H1 (cell line): ENCODE measurements around the gene TXNRD2. TPM values are rescaled to one million over a fixed set of nuclear protein-coding genes. Genes with fewer than 3 reads are reported as not detected.

Experiments
- CTCF ChIA-PET: fragments of 300-600 bp; sonication (Branson Sonifier 250); formaldehyde crosslinking; loops from one replicate; lab custom pipeline; 2021; ENCODE audit not compliant: partially characterized antibody; lab: Charles Lee
- POLR2A ChIA-PET: fragments of 300-600 bp; sonication (Branson Sonifier 250); formaldehyde crosslinking; loops from one replicate; lab custom pipeline; 2021; ENCODE audit warnings: inconsistent platforms; ENCODE audit not compliant: partially characterized antibody; lab: Charles Lee
- DNase-seq, 2 experiments: peaks; one replicate each; pipeline versions ENCODE4 v3.0.0 to v3.0.0-alpha.2; 2010 to 2022; ENCODE audit warnings: low spot score in 2 of 2, low read depth in 1 of 2, mixed read lengths in 1 of 2
- FAIRE-seq: peaks from 2 replicates; lab custom pipeline; 2011; peaks lifted over from hg19 to GRCh38; lab: Jason Lieb, UNC
- H2AFZ ChIP-seq: 2 replicates; pipeline ENCODE4 v1.8.1; 2012; ENCODE audit warnings: low read length, inconsistent platforms
- H2AK5ac ChIP-seq: 2 replicates; pipeline ENCODE4 v1.6.1; 2013; ENCODE audit warnings: low read depth, low read length
- H2BK120ac ChIP-seq: replicated peaks from 2 replicates; pipeline ENCODE3; 2013; ENCODE audit warnings: low read depth, low read length, inconsistent platforms
- H2BK12ac ChIP-seq: 2 replicates; pipeline ENCODE4 v1.6.1; 2013; ENCODE audit warnings: low read depth, low read length
- H2BK15ac ChIP-seq: 2 replicates; pipeline ENCODE4 v1.6.1; 2013; ENCODE audit warnings: low read length
- H2BK20ac ChIP-seq: 2 replicates; pipeline ENCODE4 v1.6.1; 2013; ENCODE audit warnings: low read length
- H2BK5ac ChIP-seq: 2 replicates; pipeline ENCODE4 v1.6.1; 2013; ENCODE audit warnings: low read depth, low read length
- H3K14ac ChIP-seq: 2 replicates; pipeline ENCODE4 v1.6.1; 2013; ENCODE audit warnings: inconsistent platforms; ENCODE audit not compliant: insufficient read length
- H3K18ac ChIP-seq: 2 replicates; pipeline ENCODE4 v1.6.1; 2013; ENCODE audit warnings: low read length; ENCODE audit errors: extremely low read depth
- H3K23ac ChIP-seq: 2 replicates; pipeline ENCODE4 v1.6.1; 2013; ENCODE audit warnings: inconsistent platforms; ENCODE audit not compliant: insufficient read length
- H3K23me2 ChIP-seq: 2 replicates; pipeline ENCODE4 v1.6.1; 2013; ENCODE audit warnings: low read depth, low read length
- H3K27ac ChIP-seq: 2 replicates; pipeline ENCODE4 v1.6.1; 2011; ENCODE audit warnings: low read depth, low read length, inconsistent platforms
- H3K27me3 ChIP-seq, 4 experiments: replicated peaks in 1 of 4; 1 replicate in 1 of 4; 2 replicates in 3 of 4; pipeline versions ENCODE4 v1.6.1 to v1.8.1; 2011 to 2013; ENCODE audit warnings: low read length in 3 of 4, mild to moderate bottlenecking in 3 of 4, inconsistent platforms in 2 of 4, mixed read lengths in 2 of 4, moderate library complexity in 1 of 4; ENCODE audit not compliant: control insufficient read depth in 3 of 4, insufficient read depth in 3 of 4; ENCODE audit errors: extremely low read depth in 1 of 4
- H3K36me3 ChIP-seq, 4 experiments: 2 replicates each; pipeline versions ENCODE4 v1.6.1 to v1.8.1; 2011 to 2013; ENCODE audit warnings: mild to moderate bottlenecking in 4 of 4, low read length in 3 of 4, moderate library complexity in 2 of 4, control low read depth in 1 of 4, inconsistent platforms in 1 of 4; ENCODE audit not compliant: insufficient read depth in 4 of 4, control insufficient read depth in 2 of 4
- H3K4ac ChIP-seq: replicated peaks from 2 replicates; pipeline ENCODE3; 2013; ENCODE audit warnings: low read length, low read depth, mixed read lengths, inconsistent platforms; ENCODE audit not compliant: insufficient read length
- H3K4me1 ChIP-seq, 4 experiments: replicated peaks in 1 of 4; 1 replicate in 1 of 4; 2 replicates in 3 of 4; pipeline versions ENCODE4 v1.6.1 to v1.8.1; 2011 to 2013; ENCODE audit warnings: low read length in 3 of 4, inconsistent platforms in 2 of 4, mixed read lengths in 1 of 4; ENCODE audit not compliant: insufficient read depth in 4 of 4, control insufficient read depth in 3 of 4
- H3K4me2 ChIP-seq, 2 experiments: 2 replicates each; pipeline versions ENCODE4 v1.6.1 to v1.8.1; 2011 to 2013; ENCODE audit warnings: low read depth in 2 of 2, low read length in 2 of 2, control low read depth in 1 of 2, inconsistent platforms in 1 of 2, mild to moderate bottlenecking in 1 of 2; ENCODE audit not compliant: insufficient read depth in 1 of 2
- H3K4me3 ChIP-seq, 4 experiments: fragments of 200-600, 300-600 bp in 1 of 4; sonication (generic), shearing (Covaris generic), sonication (Bioruptor Twin) in 1 of 4; 2 replicates each; pipeline versions ENCODE4 v1.5.1 to v1.8.1; 2011 to 2016; ENCODE audit warnings: low read length in 4 of 4, low read depth in 3 of 4, control low read depth in 2 of 4, inconsistent platforms in 2 of 4, mild to moderate bottlenecking in 2 of 4, mixed read lengths in 1 of 4, moderate library complexity in 1 of 4; ENCODE audit not compliant: insufficient read depth in 2 of 4; ENCODE audit errors: extremely low read depth in 1 of 4
- H3K56ac ChIP-seq: replicated peaks from 2 replicates; pipeline ENCODE3; 2013; ENCODE audit warnings: low read depth, mild to moderate bottlenecking, mixed read lengths, low read length, inconsistent platforms; ENCODE audit not compliant: insufficient read length
- H3K79me1 ChIP-seq: 2 replicates; pipeline ENCODE4 v1.6.1; 2013; ENCODE audit warnings: low read depth, low read length, control low read depth
- H3K79me2 ChIP-seq, 2 experiments: 2 replicates each; pipeline versions ENCODE4 v1.6.1 to v1.8.1; 2012 to 2013; ENCODE audit warnings: low read length in 2 of 2, mild to moderate bottlenecking in 2 of 2, inconsistent platforms in 1 of 2; ENCODE audit not compliant: insufficient read depth in 2 of 2, control insufficient read depth in 1 of 2
- H3K9ac ChIP-seq, 4 experiments: replicated peaks in 1 of 4; 1 replicate in 1 of 4; 2 replicates in 3 of 4; pipeline versions ENCODE4 v1.6.1 to v1.8.1; 2011 to 2013; ENCODE audit warnings: low read depth in 3 of 4, low read length in 3 of 4, control low read depth in 2 of 4, mild to moderate bottlenecking in 2 of 4, moderate library complexity in 2 of 4, inconsistent platforms in 1 of 4; ENCODE audit errors: extremely low read depth in 1 of 4
- H3K9me3 ChIP-seq, 2 experiments: 2 replicates each; pipeline versions ENCODE4 v1.6.1 to v1.8.1; 2012 to 2013; ENCODE audit warnings: mild to moderate bottlenecking in 2 of 2, moderate library complexity in 2 of 2, control low read depth in 1 of 2, inconsistent platforms in 1 of 2, low read depth in 1 of 2, low read length in 1 of 2, mixed read lengths in 1 of 2; ENCODE audit not compliant: insufficient read depth in 2 of 2
- H4K20me1 ChIP-seq, 2 experiments: replicated peaks in 1 of 2; 2 replicates each; pipeline versions ENCODE3 to v1.8.1; 2011 to 2013; ENCODE audit warnings: inconsistent platforms in 2 of 2, low read length in 2 of 2, mild to moderate bottlenecking in 1 of 2; ENCODE audit not compliant: insufficient read depth in 2 of 2, control insufficient read depth in 1 of 2
- H4K5ac ChIP-seq: 2 replicates; pipeline ENCODE4 v1.6.1; 2013; ENCODE audit warnings: low read length, low read depth, mixed read lengths, inconsistent platforms; ENCODE audit not compliant: insufficient read length
- H4K8ac ChIP-seq: 2 replicates; pipeline ENCODE4 v1.8.0; 2013; ENCODE audit warnings: mild to moderate bottlenecking, moderate library complexity, low read length, inconsistent platforms; ENCODE audit not compliant: insufficient read depth; ENCODE audit errors: extremely low read depth
- H4K91ac ChIP-seq: replicated peaks from 2 replicates; pipeline ENCODE3; 2013; ENCODE audit warnings: low read length, mixed read lengths, inconsistent platforms; ENCODE audit not compliant: insufficient read length
- BRCA1 ChIP-seq: IDR thresholded peaks from 2 replicates; pipeline ENCODE4 v1.6.1; 2012; ENCODE audit warnings: low read depth, low read length, improper control_type of control experiment
- EP300 ChIP-seq, 2 experiments: IDR thresholded peaks; 1 replicate in 1 of 2; 2 replicates in 1 of 2; pipeline ENCODE4 v1.6.1; 2011 to 2012; ENCODE audit warnings: low read depth in 2 of 2, low read length in 2 of 2, mild to moderate bottlenecking in 2 of 2, borderline replicate concordance in 1 of 2, inconsistent platforms in 1 of 2, moderate library complexity in 1 of 2
- GTF2F1 ChIP-seq: IDR thresholded peaks from 2 replicates; pipeline ENCODE4 v1.6.1; 2012; ENCODE audit warnings: low read depth, low read length, improper control_type of control experiment, borderline replicate concordance
- POU5F1 ChIP-seq: IDR thresholded peaks from 2 replicates; pipeline ENCODE4 v1.6.1; 2011; ENCODE audit warnings: low read depth, mild to moderate bottlenecking, low read length, moderate library complexity
- SAP30 ChIP-seq: fragments of 300-600 bp; sonication (generic); IDR thresholded peaks from 2 replicates; pipeline ENCODE4 v1.7.1; 2012; ENCODE audit warnings: low read length, moderate library complexity, mild to moderate bottlenecking, inconsistent platforms; ENCODE audit not compliant: insufficient read depth, insufficient replicate concordance
- SIRT6 ChIP-seq: IDR thresholded peaks from one replicate; pipeline ENCODE4 v1.7.1; 2012; ENCODE audit warnings: low read length, inconsistent platforms
- TBP ChIP-seq: IDR thresholded peaks from 2 replicates; pipeline ENCODE4 v1.6.1; 2011; ENCODE audit warnings: low read depth, low read length, improper control_type of control experiment
- YY1 ChIP-seq: IDR thresholded peaks from 2 replicates; pipeline ENCODE4 v1.6.1; 2011; ENCODE audit warnings: low read depth, mild to moderate bottlenecking, low read length
- WGBS, 2 experiments: shearing (Covaris generic) in 1 of 2; methylation state at CpG; one replicate each; pipeline versions ENCODE4 v1.1.6 to v1.1.7; 2013 to 2015; ENCODE audit warnings: low lambda C conversion rate in 2 of 2, mixed read lengths in 2 of 2, inconsistent platforms in 1 of 2, low coverage in 1 of 2, missing lambda C conversion rate in 1 of 2; ENCODE audit not compliant: insufficient replicate concordance in 2 of 2, insufficient coverage in 1 of 2, insufficient read length in 1 of 2; ENCODE audit errors: extremely low coverage in 1 of 2, missing lambda C conversion rate in 1 of 2; 5-methylcytosine and 5-hydroxymethylcytosine counted together
- polyA plus RNA-seq, 7 experiments: library from polyadenylated mRNA; depleted of rRNA in 3 of 7; stranded (reverse) in 5 of 7; unstranded in 2 of 7; fragments of >200 nt in 5 of 7; fragments of 200-250 nt in 2 of 7; gene quantifications; 1 replicate in 5 of 7; 2 replicates in 1 of 7; 4 replicates in 1 of 7; pipeline versions ENCODE4 v1.2.1 to v1.2.3, GENCODE V29; 2011 to 2013; ENCODE audit warnings: missing spikeins in 2 of 7, mixed read lengths in 2 of 7
- total RNA-seq: library from RNA; stranded (reverse); fragmentation: NEBNext Ultra II Directional; extraction: Animal tissue kit (Norgen Biotek cat#: 25700); gene quantifications from 2 replicates; pipeline ENCODE4 v1.2.1, GENCODE V29; 2021

The TXNRD2 gene
- total and polyA plus RNA-seq, 2 of the 8 experiments (the other 6 are each of a cell fraction or from before 2014, with no cell fraction given): 14.8 to 21.9 TPM

DNA sequence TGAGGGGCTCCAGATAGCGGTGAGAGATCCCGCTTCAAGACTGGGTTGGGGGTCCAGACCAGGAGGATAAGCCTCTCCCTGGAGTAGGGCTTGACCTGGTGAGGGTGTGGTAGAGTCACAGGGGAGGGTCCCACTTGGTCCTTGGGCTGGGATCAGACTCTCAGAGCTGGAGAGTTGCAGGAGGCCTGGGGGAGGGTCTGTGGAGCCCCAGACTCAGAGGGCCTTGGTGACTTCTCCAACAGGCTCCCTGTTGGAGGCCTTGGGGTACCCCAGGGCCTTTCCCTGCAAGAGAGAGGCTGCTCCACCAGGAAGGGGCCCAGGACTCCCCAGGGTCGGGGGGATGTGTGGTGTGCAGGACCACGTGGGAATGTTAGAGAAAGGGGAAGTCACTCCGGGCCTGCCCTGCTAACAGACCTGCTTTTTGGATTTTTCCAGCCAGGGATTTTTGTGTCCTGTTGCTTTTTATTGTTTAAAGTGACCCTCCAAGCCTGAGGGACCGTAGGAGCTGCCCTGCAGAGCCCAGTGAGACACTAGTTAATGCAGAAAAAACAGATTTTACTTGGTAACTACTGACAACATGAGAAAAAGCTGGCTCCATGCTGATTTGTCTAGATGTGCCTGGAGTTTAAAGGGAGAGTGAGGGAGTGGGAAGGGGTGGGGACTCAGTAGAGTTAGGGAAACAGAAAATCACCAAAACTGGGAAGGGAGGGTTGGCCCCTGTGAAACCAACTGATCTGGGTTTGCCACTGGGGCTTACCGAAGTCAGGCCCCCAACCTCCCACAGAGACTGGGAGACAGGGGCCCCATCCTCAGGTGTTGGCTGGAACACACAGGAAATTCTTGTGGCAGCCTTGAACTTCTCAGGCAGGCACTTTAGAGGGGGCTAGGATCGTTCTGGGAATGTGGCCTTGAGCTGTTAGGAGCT is 801 bp upstream of the TXNRD2 start:
- H2BK5ac ChIP-seq: 0 out of 2 replicates have a peak overlapping the region, but pooled peaks have one; percentile 9
- ChIA-PET POLR2A (no interaction called here), CTCF (interaction anchor here (0.7 to 1.4 kb wide), 7 partner anchors 11 to 196 kb away, joined by 3 to 5 read pairs (median 3); no protein-coding TSS in a partner anchor)
- H3K36me3 ChIP-seq: no peaks in the 10 kb centered on the region
- peaks cover 0 to 3% (median 0%) of the 10 kb centered on the region in 4 experiments; a peak in 1 of 7 replicates for H3K27me3 ChIP-seq
- no peak overlapping the region for H3K23ac ChIP-seq
- no peaks in the 10 kb centered on the region for H3K79me2 ChIP-seq
- H3K23me2 ChIP-seq: 0 out of 2 replicates have a peak, but pooled peaks cover 1% of the 10 kb centered on the region
- peak overlapping the region in 3 of 4 experiments; percentile 43 to 64 (median 55); a peak in 6 of 8 replicates for H3K4me3 ChIP-seq
- H3K56ac ChIP-seq: no peak overlapping the region
- peaks cover 4 to 9% (median 5%) of the 10 kb centered on the region in 4 experiments; a peak in 6 of 7 replicates for H3K4me1 ChIP-seq
- peak overlapping the region; percentile 84; the same call in 1 of the 2 replicates for H2BK12ac ChIP-seq
- no peak overlapping the region for H3K14ac ChIP-seq
- no peak overlapping the region for H2BK120ac ChIP-seq
- peak overlapping the region; percentile 92; the same call in 1 of the 2 replicates for H2BK15ac ChIP-seq
- H3K27ac ChIP-seq: no peak overlapping the region
- H4K8ac ChIP-seq: no peak overlapping the region
- 61% methylated on average over 7 of the region's 8 CpGs; no CpG with 5 or more reads in 1 of the 2 experiments for WGBS, 2 experiments
- peak overlapping the region; percentile 61; the same call in 1 of the 2 replicates for H2BK20ac ChIP-seq
- peak overlapping the region; percentile 22; the same call in 1 of the 2 replicates for H2AFZ ChIP-seq
- H4K5ac ChIP-seq: no peak overlapping the region
- no peak overlapping the region for H2AK5ac ChIP-seq
- H3K9me3 ChIP-seq: no peaks in the 10 kb centered on the region
- DNase-seq (no peak), FAIRE-seq (no peak)
- H3K4ac ChIP-seq: no peak overlapping the region
- peak overlapping the region; percentile 35 to 70; a peak in 3 of 4 replicates for H3K4me2 ChIP-seq
- H3K9ac ChIP-seq: peak overlapping the region in 1 of 4 experiments; percentile 17; a peak in 2 of 7 replicates
- H3K79me1 ChIP-seq: no peaks in the 10 kb centered on the region
- no peak overlapping the region for H4K91ac ChIP-seq
- no peaks in the 10 kb centered on the region for H4K20me1 ChIP-seq
- H3K18ac ChIP-seq: peak overlapping the region; percentile 32
- TF ChIP-seq GTF2F1 (no peak), POU5F1 (no peak), TBP (no peak), SIRT6 (no peak), YY1 (no peak), SAP30 (no peak), BRCA1 (no peak), EP300 (IDR thresholded peaks at IDR 0.05; ENCODE audit: borderline replicate concordance in 1 of 2, low read depth in 2 of 2, low read length in 2 of 2) (no peak)
